HEK293 (cell line): ENCODE results near the gene LAMTOR1.

Experiments
- BCL11B ChIP-seq: fragments of 450-650 bp; formaldehyde crosslinking; IDR thresholded peaks from 2 replicates; pipeline ENCODE4 v1.5.1; 2016; ENCODE audit warnings: low read depth, missing biosample characterization, missing genetic modification characterization
- GFI1B ChIP-seq: fragments of 450-650 bp; formaldehyde crosslinking; IDR thresholded peaks from 2 replicates; pipeline ENCODE4 v1.5.1; 2016; ENCODE audit warnings: missing biosample characterization, missing genetic modification characterization
- KLF10 ChIP-seq: fragments of 450-650 bp; IDR thresholded peaks from 2 replicates; pipeline ENCODE4 v1.5.1; 2018; ENCODE audit warnings: missing biosample characterization, mild to moderate bottlenecking, missing genetic modification characterization
- SCRT1 ChIP-seq: fragments of 450-650 bp; formaldehyde crosslinking; IDR thresholded peaks from 2 replicates; pipeline ENCODE4 v1.5.1; 2016; ENCODE audit warnings: missing biosample characterization, missing genetic modification characterization, borderline replicate concordance
- SP7 ChIP-seq: fragments of 450-650 bp; formaldehyde crosslinking; IDR thresholded peaks from 2 replicates; pipeline ENCODE4 v1.5.1; 2016; ENCODE audit warnings: missing biosample characterization, missing genetic modification characterization
- YY1 ChIP-seq: fragments of 450-650 bp; formaldehyde crosslinking; IDR thresholded peaks from 2 replicates; pipeline ENCODE4 v1.5.1; 2018; ENCODE audit warnings: missing biosample characterization, missing genetic modification characterization
- YY2 ChIP-seq: fragments of 450-650 bp; formaldehyde crosslinking; IDR thresholded peaks from 2 replicates; pipeline ENCODE4 v1.5.1; 2016; ENCODE audit warnings: missing biosample characterization, missing genetic modification characterization
- ZBTB48 ChIP-seq: fragments of 450-650 bp; formaldehyde crosslinking; IDR thresholded peaks from 2 replicates; pipeline ENCODE4 v1.5.1; 2016; ENCODE audit warnings: missing biosample characterization, missing genetic modification characterization
- ZFP69B ChIP-seq: fragments of 450-650 bp; formaldehyde crosslinking; IDR thresholded peaks from 2 replicates; pipeline ENCODE4 v1.5.1; 2016; ENCODE audit warnings: missing biosample characterization, missing genetic modification characterization
- ZNF155 ChIP-seq: fragments of 450-650 bp; formaldehyde crosslinking; IDR thresholded peaks from 2 replicates; pipeline ENCODE4 v1.5.1; 2016; ENCODE audit warnings: missing biosample characterization, missing genetic modification characterization
- ZNF302 ChIP-seq: fragments of 450-650 bp; formaldehyde crosslinking; IDR thresholded peaks from 2 replicates; pipeline ENCODE4 v1.5.1; 2016; ENCODE audit warnings: missing biosample characterization, missing genetic modification characterization, low read depth
- ZNF350 ChIP-seq: fragments of 450-650 bp; formaldehyde crosslinking; IDR thresholded peaks from 2 replicates; pipeline ENCODE4 v1.5.0; 2017; ENCODE audit warnings: missing biosample characterization, mild to moderate bottlenecking, missing genetic modification characterization
- ZNF510 ChIP-seq: fragments of 450-650 bp; formaldehyde crosslinking; IDR thresholded peaks from 2 replicates; pipeline ENCODE4 v1.5.1; 2018; ENCODE audit warnings: mild to moderate bottlenecking, missing genetic modification characterization, missing biosample characterization; ENCODE audit not compliant: insufficient replicate concordance
- ZNF571 ChIP-seq: fragments of 450-650 bp; formaldehyde crosslinking; IDR thresholded peaks from 2 replicates; pipeline ENCODE4 v1.5.0; 2017; ENCODE audit warnings: missing biosample characterization, missing genetic modification characterization
- ZNF768 ChIP-seq: fragments of 450-650 bp; formaldehyde crosslinking; IDR thresholded peaks from 2 replicates; pipeline ENCODE4 v1.5.1; 2018; ENCODE audit warnings: missing biosample characterization, mild to moderate bottlenecking, missing genetic modification characterization
- TF ChIP-seq, protein P1 (sequence below): fragments of 450-650 bp; formaldehyde crosslinking; IDR thresholded peaks from 2 replicates; pipeline ENCODE4 v1.5.1; 2016; ENCODE audit warnings: missing biosample characterization, missing genetic modification characterization
- TF ChIP-seq, protein P2 (sequence below): fragments of 450-650 bp; formaldehyde crosslinking; IDR thresholded peaks from 2 replicates; pipeline ENCODE4 v1.5.1; 2016; ENCODE audit warnings: missing biosample characterization, missing genetic modification characterization
- TF ChIP-seq, protein P3 (sequence below): fragments of 450-650 bp; formaldehyde crosslinking; IDR thresholded peaks from 2 replicates; pipeline ENCODE4 v1.5.1; 2016; ENCODE audit warnings: missing biosample characterization, missing genetic modification characterization, low read depth
- TF ChIP-seq, protein P4 (sequence below): fragments of 450-650 bp; formaldehyde crosslinking; IDR thresholded peaks from 2 replicates; pipeline ENCODE4 v1.5.1; 2016; ENCODE audit warnings: missing biosample characterization, missing genetic modification characterization
- TF ChIP-seq, protein P5 (sequence below): fragments of 450-650 bp; formaldehyde crosslinking; optimal IDR thresholded peaks from 2 replicates; pipeline ENCODE3; 2016; ENCODE audit warnings: missing biosample characterization, mild to moderate bottlenecking, missing genetic modification characterization
- TF ChIP-seq, protein P6 (sequence below): fragments of 450-650 bp; formaldehyde crosslinking; conservative IDR thresholded peaks from 2 replicates; pipeline ENCODE4 v1.5.1; 2016; ENCODE audit warnings: low read depth, missing biosample characterization, missing genetic modification characterization
- TF ChIP-seq, protein P7 (sequence below): fragments of 450-650 bp; formaldehyde crosslinking; IDR thresholded peaks from 2 replicates; pipeline ENCODE4 v1.5.1; 2016; ENCODE audit warnings: missing biosample characterization, missing genetic modification characterization

LAMTOR1 gene

DNA sequence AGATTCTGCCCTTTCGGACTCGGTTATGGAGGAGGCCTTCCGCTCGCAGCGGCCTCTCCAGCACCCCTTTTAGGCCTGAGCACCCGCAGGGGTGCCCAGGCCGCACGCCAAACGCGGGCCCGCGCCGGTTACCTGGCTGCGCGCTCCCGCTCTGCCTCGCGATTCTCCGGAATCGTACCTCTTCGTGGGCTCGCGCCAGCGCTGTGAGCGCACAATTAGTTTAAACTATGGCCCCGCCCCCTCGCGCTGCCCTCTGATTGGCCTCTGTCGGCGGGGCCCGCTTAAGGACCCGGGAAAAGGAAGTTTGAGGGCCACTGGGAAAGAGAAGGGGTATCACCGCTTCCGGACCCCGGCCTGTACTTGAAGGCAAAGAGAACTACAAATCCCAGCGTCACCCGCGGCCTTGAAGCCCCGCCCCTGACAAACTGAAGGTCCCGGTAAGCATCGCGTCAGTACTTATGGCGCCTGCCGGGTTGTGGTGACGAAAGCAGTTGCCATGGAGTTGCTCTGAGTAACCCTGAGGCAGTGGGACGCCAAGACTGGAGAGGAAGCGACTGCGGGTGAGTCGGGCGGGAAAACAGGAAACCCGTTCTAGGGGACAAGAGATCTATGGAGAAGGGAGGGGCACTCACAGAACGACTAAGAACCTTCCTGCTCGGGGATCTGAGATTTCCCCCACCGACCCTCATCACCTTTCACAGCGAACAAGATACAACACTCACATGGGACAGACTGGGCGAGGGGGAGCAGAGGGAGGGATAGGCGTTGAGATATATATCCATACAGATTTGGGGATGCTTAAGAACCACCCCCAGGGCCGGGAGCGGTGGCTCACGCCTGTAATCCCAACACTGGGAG is 22.5 kb downstream of the LAMTOR1 start, which contains the start of the genes LRRC51 and NUMA1 (continued):
- TF ChIP-seq, protein P1, sequence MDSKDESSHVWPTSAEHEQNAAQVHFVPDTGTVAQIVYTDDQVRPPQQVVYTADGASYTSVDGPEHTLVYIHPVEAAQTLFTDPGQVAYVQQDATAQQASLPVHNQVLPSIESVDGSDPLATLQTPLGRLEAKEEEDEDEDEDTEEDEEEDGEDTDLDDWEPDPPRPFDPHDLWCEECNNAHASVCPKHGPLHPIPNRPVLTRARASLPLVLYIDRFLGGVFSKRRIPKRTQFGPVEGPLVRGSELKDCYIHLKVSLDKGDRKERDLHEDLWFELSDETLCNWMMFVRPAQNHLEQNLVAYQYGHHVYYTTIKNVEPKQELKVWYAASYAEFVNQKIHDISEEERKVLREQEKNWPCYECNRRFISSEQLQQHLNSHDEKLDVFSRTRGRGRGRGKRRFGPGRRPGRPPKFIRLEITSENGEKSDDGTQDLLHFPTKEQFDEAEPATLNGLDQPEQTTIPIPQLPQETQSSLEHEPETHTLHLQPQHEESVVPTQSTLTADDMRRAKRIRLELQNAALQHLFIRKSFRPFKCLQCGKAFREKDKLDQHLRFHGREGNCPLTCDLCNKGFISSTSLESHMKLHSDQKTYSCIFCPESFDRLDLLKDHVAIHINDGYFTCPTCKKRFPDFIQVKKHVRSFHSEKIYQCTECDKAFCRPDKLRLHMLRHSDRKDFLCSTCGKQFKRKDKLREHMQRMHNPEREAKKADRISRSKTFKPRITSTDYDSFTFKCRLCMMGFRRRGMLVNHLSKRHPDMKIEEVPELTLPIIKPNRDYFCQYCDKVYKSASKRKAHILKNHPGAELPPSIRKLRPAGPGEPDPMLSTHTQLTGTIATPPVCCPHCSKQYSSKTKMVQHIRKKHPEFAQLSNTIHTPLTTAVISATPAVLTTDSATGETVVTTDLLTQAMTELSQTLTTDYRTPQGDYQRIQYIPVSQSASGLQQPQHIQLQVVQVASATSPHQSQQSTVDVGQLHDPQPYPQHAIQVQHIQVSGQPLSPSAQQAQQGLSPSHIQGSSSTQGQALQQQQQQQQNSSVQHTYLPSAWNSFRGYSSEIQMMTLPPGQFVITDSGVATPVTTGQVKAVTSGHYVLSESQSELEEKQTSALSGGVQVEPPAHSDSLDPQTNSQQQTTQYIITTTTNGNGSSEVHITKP = peak; percentile 99
- TF ChIP-seq, protein P2, sequence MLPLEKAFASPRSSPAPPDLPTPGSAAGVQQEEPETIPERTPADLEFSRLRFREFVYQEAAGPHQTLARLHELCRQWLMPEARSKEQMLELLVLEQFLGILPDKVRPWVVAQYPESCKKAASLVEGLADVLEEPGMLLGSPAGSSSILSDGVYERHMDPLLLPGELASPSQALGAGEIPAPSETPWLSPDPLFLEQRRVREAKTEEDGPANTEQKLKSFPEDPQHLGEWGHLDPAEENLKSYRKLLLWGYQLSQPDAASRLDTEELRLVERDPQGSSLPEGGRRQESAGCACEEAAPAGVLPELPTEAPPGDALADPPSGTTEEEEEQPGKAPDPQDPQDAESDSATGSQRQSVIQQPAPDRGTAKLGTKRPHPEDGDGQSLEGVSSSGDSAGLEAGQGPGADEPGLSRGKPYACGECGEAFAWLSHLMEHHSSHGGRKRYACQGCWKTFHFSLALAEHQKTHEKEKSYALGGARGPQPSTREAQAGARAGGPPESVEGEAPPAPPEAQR (tag by site-specific recombination) = no peak
- TF ChIP-seq ZNF510 (tag by site-specific recombination) (no peak), SCRT1 (tag by site-specific recombination) (no peak), KLF10 (tag by site-specific recombination) (peak; percentile 94), YY1 (no peak), ZNF350 (no peak), ZNF155 (tag by site-specific recombination) (no peak), ZBTB48 (tag by site-specific recombination) (peak; percentile 48), BCL11B (tag by site-specific recombination) (no peak), ZNF768 (tag by site-specific recombination) (no peak), ZNF571 (no peak), GFI1B (tag by site-specific recombination) (no peak), SP7 (tag by site-specific recombination) (peak; percentile 23; the same call in 1 of the 2 replicates), ZFP69B (tag by site-specific recombination) (peak; percentile 47; the same call in 1 of the 2 replicates), ZNF302 (tag by site-specific recombination) (no peak), YY2 (tag by site-specific recombination) (0 out of 2 replicates have a peak, but pooled peaks have one; percentile 18)
- TF ChIP-seq, protein P3, sequence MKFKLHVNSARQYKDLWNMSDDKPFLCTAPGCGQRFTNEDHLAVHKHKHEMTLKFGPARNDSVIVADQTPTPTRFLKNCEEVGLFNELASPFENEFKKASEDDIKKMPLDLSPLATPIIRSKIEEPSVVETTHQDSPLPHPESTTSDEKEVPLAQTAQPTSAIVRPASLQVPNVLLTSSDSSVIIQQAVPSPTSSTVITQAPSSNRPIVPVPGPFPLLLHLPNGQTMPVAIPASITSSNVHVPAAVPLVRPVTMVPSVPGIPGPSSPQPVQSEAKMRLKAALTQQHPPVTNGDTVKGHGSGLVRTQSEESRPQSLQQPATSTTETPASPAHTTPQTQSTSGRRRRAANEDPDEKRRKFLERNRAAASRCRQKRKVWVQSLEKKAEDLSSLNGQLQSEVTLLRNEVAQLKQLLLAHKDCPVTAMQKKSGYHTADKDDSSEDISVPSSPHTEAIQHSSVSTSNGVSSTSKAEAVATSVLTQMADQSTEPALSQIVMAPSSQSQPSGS (tag by site-specific recombination) = peak; percentile 37; the same call in 1 of the 2 replicates
- TF ChIP-seq, protein P4, sequence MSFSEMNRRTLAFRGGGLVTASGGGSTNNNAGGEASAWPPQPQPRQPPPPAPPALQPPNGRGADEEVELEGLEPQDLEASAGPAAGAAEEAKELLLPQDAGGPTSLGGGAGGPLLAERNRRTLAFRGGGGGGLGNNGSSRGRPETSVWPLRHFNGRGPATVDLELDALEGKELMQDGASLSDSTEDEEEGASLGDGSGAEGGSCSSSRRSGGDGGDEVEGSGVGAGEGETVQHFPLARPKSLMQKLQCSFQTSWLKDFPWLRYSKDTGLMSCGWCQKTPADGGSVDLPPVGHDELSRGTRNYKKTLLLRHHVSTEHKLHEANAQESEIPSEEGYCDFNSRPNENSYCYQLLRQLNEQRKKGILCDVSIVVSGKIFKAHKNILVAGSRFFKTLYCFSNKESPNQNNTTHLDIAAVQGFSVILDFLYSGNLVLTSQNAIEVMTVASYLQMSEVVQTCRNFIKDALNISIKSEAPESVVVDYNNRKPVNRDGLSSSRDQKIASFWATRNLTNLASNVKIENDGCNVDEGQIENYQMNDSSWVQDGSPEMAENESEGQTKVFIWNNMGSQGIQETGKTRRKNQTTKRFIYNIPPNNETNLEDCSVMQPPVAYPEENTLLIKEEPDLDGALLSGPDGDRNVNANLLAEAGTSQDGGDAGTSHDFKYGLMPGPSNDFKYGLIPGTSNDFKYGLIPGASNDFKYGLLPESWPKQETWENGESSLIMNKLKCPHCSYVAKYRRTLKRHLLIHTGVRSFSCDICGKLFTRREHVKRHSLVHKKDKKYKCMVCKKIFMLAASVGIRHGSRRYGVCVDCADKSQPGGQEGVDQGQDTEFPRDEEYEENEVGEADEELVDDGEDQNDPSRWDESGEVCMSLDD (tag by site-specific recombination) = peak; percentile 98
- TF ChIP-seq, protein P5, sequence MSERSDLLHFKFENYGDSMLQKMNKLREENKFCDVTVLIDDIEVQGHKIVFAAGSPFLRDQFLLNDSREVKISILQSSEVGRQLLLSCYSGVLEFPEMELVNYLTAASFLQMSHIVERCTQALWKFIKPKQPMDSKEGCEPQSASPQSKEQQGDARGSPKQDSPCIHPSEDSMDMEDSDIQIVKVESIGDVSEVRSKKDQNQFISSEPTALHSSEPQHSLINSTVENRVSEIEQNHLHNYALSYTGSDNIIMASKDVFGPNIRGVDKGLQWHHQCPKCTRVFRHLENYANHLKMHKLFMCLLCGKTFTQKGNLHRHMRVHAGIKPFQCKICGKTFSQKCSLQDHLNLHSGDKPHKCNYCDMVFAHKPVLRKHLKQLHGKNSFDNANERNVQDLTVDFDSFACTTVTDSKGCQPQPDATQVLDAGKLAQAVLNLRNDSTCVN (tag by site-specific recombination) = peak; percentile 86
- TF ChIP-seq, protein P6, sequence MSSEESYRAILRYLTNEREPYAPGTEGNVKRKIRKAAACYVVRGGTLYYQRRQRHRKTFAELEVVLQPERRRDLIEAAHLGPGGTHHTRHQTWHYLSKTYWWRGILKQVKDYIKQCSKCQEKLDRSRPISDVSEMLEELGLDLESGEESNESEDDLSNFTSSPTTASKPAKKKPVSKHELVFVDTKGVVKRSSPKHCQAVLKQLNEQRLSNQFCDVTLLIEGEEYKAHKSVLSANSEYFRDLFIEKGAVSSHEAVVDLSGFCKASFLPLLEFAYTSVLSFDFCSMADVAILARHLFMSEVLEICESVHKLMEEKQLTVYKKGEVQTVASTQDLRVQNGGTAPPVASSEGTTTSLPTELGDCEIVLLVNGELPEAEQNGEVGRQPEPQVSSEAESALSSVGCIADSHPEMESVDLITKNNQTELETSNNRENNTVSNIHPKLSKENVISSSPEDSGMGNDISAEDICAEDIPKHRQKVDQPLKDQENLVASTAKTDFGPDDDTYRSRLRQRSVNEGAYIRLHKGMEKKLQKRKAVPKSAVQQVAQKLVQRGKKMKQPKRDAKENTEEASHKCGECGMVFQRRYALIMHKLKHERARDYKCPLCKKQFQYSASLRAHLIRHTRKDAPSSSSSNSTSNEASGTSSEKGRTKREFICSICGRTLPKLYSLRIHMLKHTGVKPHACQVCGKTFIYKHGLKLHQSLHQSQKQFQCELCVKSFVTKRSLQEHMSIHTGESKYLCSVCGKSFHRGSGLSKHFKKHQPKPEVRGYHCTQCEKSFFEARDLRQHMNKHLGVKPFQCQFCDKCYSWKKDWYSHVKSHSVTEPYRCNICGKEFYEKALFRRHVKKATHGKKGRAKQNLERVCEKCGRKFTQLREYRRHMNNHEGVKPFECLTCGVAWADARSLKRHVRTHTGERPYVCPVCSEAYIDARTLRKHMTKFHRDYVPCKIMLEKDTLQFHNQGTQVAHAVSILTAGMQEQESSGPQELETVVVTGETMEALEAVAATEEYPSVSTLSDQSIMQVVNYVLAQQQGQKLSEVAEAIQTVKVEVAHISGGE (tag by site-specific recombination) = peak; percentile 92
- TF ChIP-seq, protein P7, sequence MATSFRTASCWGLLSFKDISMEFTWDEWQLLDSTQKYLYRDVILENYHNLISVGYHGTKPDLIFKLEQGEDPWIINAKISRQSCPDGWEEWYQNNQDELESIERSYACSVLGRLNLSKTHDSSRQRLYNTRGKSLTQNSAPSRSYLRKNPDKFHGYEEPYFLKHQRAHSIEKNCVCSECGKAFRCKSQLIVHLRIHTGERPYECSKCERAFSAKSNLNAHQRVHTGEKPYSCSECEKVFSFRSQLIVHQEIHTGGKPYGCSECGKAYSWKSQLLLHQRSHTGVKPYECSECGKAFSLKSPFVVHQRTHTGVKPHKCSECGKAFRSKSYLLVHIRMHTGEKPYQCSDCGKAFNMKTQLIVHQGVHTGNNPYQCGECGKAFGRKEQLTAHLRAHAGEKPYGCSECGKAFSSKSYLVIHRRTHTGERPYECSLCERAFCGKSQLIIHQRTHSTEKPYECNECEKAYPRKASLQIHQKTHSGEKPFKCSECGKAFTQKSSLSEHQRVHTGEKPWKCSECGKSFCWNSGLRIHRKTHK (tag by site-specific recombination) = no peak
